HG03432 (cell line): ENCODE data around the gene PLEKHJ1.

Experiments used
- ATAC-seq: cut with Tn5 transposase; IDR thresholded peaks from one replicate; pipeline ENCODE4 v1.9.1; 2021; ENCODE audit warnings: mild to moderate bottlenecking, moderate library complexity; ENCODE audit not compliant: unreplicated experiment

Gene PLEKHJ1

GRCh38 chr19:2237051-2237868, 1.1 kb upstream of the PLEKHJ1 start:
- no peak for ATAC-seq

GRCh38 chr19:2236064-2236313, 140 bp downstream of the PLEKHJ1 start:
- no peak for ATAC-seq

GRCh38 chr19:2235381-2236063, 607 bp downstream of the PLEKHJ1 start:
- ATAC-seq: peak; percentile 19

GRCh38 chr19:2234996-2235380, 1.1 kb downstream of the PLEKHJ1 start:
- no peak for ATAC-seq

- ATAC-seq: no peak
These were observed 2.4 kb downstream of the PLEKHJ1 start for GRCh38 chr19:2233601-2234280.

GRCh38 chr19:2232286-2233151, 3.6 kb downstream of the PLEKHJ1 start:
- ATAC-seq: no peak

- no peak for ATAC-seq
These were observed 4.4 kb downstream of the PLEKHJ1 start for GRCh38 chr19:2231621-2232221.

GRCh38 chr19:2230807-2231533, 5.2 kb downstream of the PLEKHJ1 start:
- ATAC-seq: no peak

- no peak for ATAC-seq
These were observed 6.0 kb downstream of the PLEKHJ1 start for GRCh38 chr19:2230033-2230531.

GRCh38 chr19:2229103-2230032, 6.8 kb downstream of the PLEKHJ1 start:
- ATAC-seq: no peak

GRCh38 chr19:2228157-2229030, 7.7 kb downstream of the PLEKHJ1 start:
- ATAC-seq: no peak

GRCh38 chr19:2227415-2228156, 8.5 kb downstream of the PLEKHJ1 start:
- no peak for ATAC-seq

GRCh38 chr19:2226840-2227360, 9.2 kb downstream of the PLEKHJ1 start:
- ATAC-seq: no peak

- no peak for ATAC-seq
These were observed 9.9 kb downstream of the PLEKHJ1 start for GRCh38 chr19:2226051-2226839.

GRCh38 chr19:2225415-2226050, 10.6 kb downstream of the PLEKHJ1 start:
- no peak for ATAC-seq
